Large intestine (tissue), 3 donors: ENCODE data around the gene RPL18. TPM values are rescaled to one million over a fixed set of nuclear protein-coding genes. Genes with fewer than 3 reads are reported as not detected.

ENCODE experiments used
- DNase-seq, 2 donors: peaks; one replicate each; pipeline versions ENCODE4 v3.0.0 to v3.0.0-alpha.2; 2013
- H3K27ac ChIP-seq: one replicate; pipeline ENCODE4 v1.5.1; 2013; ENCODE audit warnings: low read length
- H3K27me3 ChIP-seq: 2 replicates; pipeline ENCODE4 v1.6.1; 2013; ENCODE audit warnings: low read length; ENCODE audit not compliant: control insufficient read depth, insufficient read depth
- H3K36me3 ChIP-seq: 2 replicates; pipeline ENCODE4 v1.6.1; 2013; ENCODE audit warnings: low read length; ENCODE audit not compliant: control insufficient read depth, insufficient read depth
- H3K4me1 ChIP-seq: one replicate; pipeline ENCODE4 v1.6.1; 2013; ENCODE audit warnings: low read length; ENCODE audit not compliant: control insufficient read depth, insufficient read depth
- H3K4me3 ChIP-seq: one replicate; pipeline ENCODE4 v1.5.1; 2013; ENCODE audit warnings: low read length
- H3K9me3 ChIP-seq: one replicate; pipeline ENCODE4 v1.6.1; 2013; ENCODE audit warnings: mild to moderate bottlenecking, low read depth, low read length, moderate library complexity; ENCODE audit not compliant: control insufficient read depth
- WGBS: methylation state at CpG from one replicate; pipeline ENCODE4 v1.1.5; 2013; ENCODE audit warnings: low lambda C conversion rate; ENCODE audit not compliant: insufficient coverage; 5-methylcytosine and 5-hydroxymethylcytosine counted together
- polyA plus RNA-seq: library from polyadenylated mRNA; unstranded; fragments of 120-200 nt; gene quantifications from one replicate; pipeline ENCODE4 v1.2.1, GENCODE V29; 2013

The RPL18 gene
- polyA plus RNA-seq, 1 donor, result 2,091 TPM

- peaks cover 2% of the 10 kb centered on the region for H3K9me3 ChIP-seq
- H3K27me3 ChIP-seq, result no peaks in the 10 kb centered on the region
- H3K36me3 ChIP-seq, result peaks cover 10% of the 10 kb centered on the region
- no peak for DNase-seq
- H3K27ac ChIP-seq, result no peak overlapping the region
- H3K4me3 ChIP-seq, result no peak overlapping the region
- H3K4me1 ChIP-seq, result peaks cover 17% of the 10 kb centered on the region
- 87% methylated on average over 3 of the region's 39 CpGs for WGBS
These were observed 15.5 kb downstream of the RPL18 start for GRCh38 chr19:48603449-48603848.

GRCh38 chr19:48603001-48603400 lies 16.0 kb downstream of the RPL18 start:
- H3K36me3 ChIP-seq, result peaks cover 10% of the 10 kb centered on the region
- H3K4me1 ChIP-seq, result peaks cover 17% of the 10 kb centered on the region
- no peak overlapping the region for H3K4me3 ChIP-seq
- peaks cover 2% of the 10 kb centered on the region for H3K9me3 ChIP-seq
- DNase-seq, result no peak
- WGBS, result no CpG with 5 or more reads among the region's 9 CpGs
- H3K27ac ChIP-seq, result no peak overlapping the region
- no peaks in the 10 kb centered on the region for H3K27me3 ChIP-seq

GRCh38 chr19:48600679-48601417 lies 18.1 kb downstream of the RPL18 start:
- Histone ChIP-seq H3K27ac (no peak overlapping the region), H3K36me3 (peaks cover 9% of the 10 kb centered on the region), H3K27me3 (no peaks in the 10 kb centered on the region), H3K4me1 (peaks cover 17% of the 10 kb centered on the region), H3K9me3 (peaks cover 2% of the 10 kb centered on the region), H3K4me3 (no peak overlapping the region)
- peak in 1 of 2 donors; percentile 70 for DNase-seq
- WGBS, result no CpG with 5 or more reads among the region's 21 CpGs

- Histone ChIP-seq H3K27me3 (no peaks in the 10 kb centered on the region), H3K4me3 (no peak overlapping the region), H3K27ac (no peak overlapping the region), H3K9me3 (peaks cover 2% of the 10 kb centered on the region), H3K4me1 (peaks cover 17% of the 10 kb centered on the region), H3K36me3 (peaks cover 9% of the 10 kb centered on the region)
- WGBS, result no CpG with 5 or more reads among the region's 30 CpGs
- DNase-seq, result no peak
These were observed 19.8 kb downstream of the RPL18 start for GRCh38 chr19:48598996-48599700.

- H3K27me3 ChIP-seq, result no peaks in the 10 kb centered on the region
- H3K27ac ChIP-seq, result no peak overlapping the region
- peaks cover 6% of the 10 kb centered on the region for H3K4me1 ChIP-seq
- H3K9me3 ChIP-seq, result peaks cover 2% of the 10 kb centered on the region
- DNase-seq, result no peak
- WGBS, result no CpG with 5 or more reads among the region's 39 CpGs
- peaks cover 2% of the 10 kb centered on the region for H3K36me3 ChIP-seq
- H3K4me3 ChIP-seq, result no peak overlapping the region
These were observed 22.1 kb downstream of the RPL18 start for GRCh38 chr19:48596679-48597465.

GRCh38 chr19:48596237-48596636 lies 22.7 kb downstream of the RPL18 start:
- no peaks in the 10 kb centered on the region for H3K27me3 ChIP-seq
- no peak overlapping the region for H3K4me3 ChIP-seq
- no CpG with 5 or more reads among the region's 4 CpGs for WGBS
- no peak for DNase-seq
- peaks cover 2% of the 10 kb centered on the region for H3K9me3 ChIP-seq
- H3K27ac ChIP-seq, result no peak overlapping the region
- peaks cover 2% of the 10 kb centered on the region for H3K36me3 ChIP-seq
- H3K4me1 ChIP-seq, result peaks cover 2% of the 10 kb centered on the region

- Histone ChIP-seq H3K36me3 (peaks cover under 1% of the 10 kb centered on the region), H3K4me1 (peaks cover under 1% of the 10 kb centered on the region), H3K4me3 (no peak overlapping the region), H3K27me3 (no peaks in the 10 kb centered on the region), H3K27ac (no peak overlapping the region), H3K9me3 (peaks cover 2% of the 10 kb centered on the region)
- no CpG with 5 or more reads among the region's 6 CpGs for WGBS
- DNase-seq, result no peak
These were observed 23.1 kb downstream of the RPL18 start for GRCh38 chr19:48595833-48596232.

GRCh38 chr19:48595171-48595570 lies 23.8 kb downstream of the RPL18 start:
- H3K4me1 ChIP-seq, result no peaks in the 10 kb centered on the region
- no peaks in the 10 kb centered on the region for H3K36me3 ChIP-seq
- DNase-seq, result no peak
- H3K9me3 ChIP-seq, result peaks cover 2% of the 10 kb centered on the region
- H3K27me3 ChIP-seq, result no peaks in the 10 kb centered on the region
- H3K27ac ChIP-seq, result no peak overlapping the region
- H3K4me3 ChIP-seq, result no peak overlapping the region
- no CpG with 5 or more reads among the region's 9 CpGs for WGBS

- no CpG with 5 or more reads among the region's 5 CpGs for WGBS
- H3K27ac ChIP-seq, result no peak overlapping the region
These were observed 28.0 kb downstream of the RPL18 start for GRCh38 chr19:48591021-48591420.

GRCh38 chr19:48588670-48589401 lies 30.1 kb downstream of the RPL18 start:
- peak overlapping the region; percentile 30 for H3K4me3 ChIP-seq
- DNase-seq, result peak; percentile 85 to 89
- WGBS, result no CpG with 5 or more reads among the region's 36 CpGs
- H3K9me3 ChIP-seq, result peaks cover 3% of the 10 kb centered on the region
- no peak overlapping the region for H3K27ac ChIP-seq
- H3K27me3 ChIP-seq, result no peaks in the 10 kb centered on the region
- no peaks in the 10 kb centered on the region for H3K36me3 ChIP-seq
- H3K4me1 ChIP-seq, result peaks cover 8% of the 10 kb centered on the region

More at GRCh38 chr19:48591021-48591420, 28.0 kb downstream of the RPL18 start:
- no peak overlapping the region for H3K4me3 ChIP-seq
- H3K36me3 ChIP-seq, result no peaks in the 10 kb centered on the region
- H3K27me3 ChIP-seq, result no peaks in the 10 kb centered on the region
- peaks cover 6% of the 10 kb centered on the region for H3K4me1 ChIP-seq
- no peak for DNase-seq
- no peaks in the 10 kb centered on the region for H3K9me3 ChIP-seq
